Hepatocyte (in vitro differentiated cells): Measurements from ENCODE around the gene CASR. TPM values are rescaled to one million over a fixed set of nuclear protein-coding genes. Genes with fewer than 3 reads are reported as not detected.

Experiments
- DNase-seq: peaks from one replicate; pipeline ENCODE4 v3.0.0-alpha.2; 2016; ENCODE audit warnings: low spot score
- H2AFZ ChIP-seq: fragments of 200-600 bp; sonication (generic); 2 replicates; pipeline ENCODE4 v1.6.0; 2016; ENCODE audit warnings: antibody characterized with exemption, mild to moderate bottlenecking
- H3K27ac ChIP-seq: fragments of 200-600 bp; sonication (generic); 2 replicates; pipeline ENCODE4 v1.5.1; 2016; ENCODE audit warnings: mild to moderate bottlenecking
- H3K27me3 ChIP-seq: fragments of 200-600 bp; sonication (generic); 2 replicates; pipeline ENCODE4 v1.6.1; 2016
- H3K36me3 ChIP-seq: fragments of 200-600 bp; sonication (generic); replicated peaks from 2 replicates; pipeline ENCODE4 v1.5.1; 2016; ENCODE audit warnings: low read depth; ENCODE audit not compliant: insufficient read depth
- H3K4me1 ChIP-seq: fragments of 200-600 bp; sonication (generic); 2 replicates; pipeline ENCODE4 v1.5.1; 2016; ENCODE audit warnings: mild to moderate bottlenecking, moderate library complexity; ENCODE audit not compliant: insufficient read depth
- H3K4me2 ChIP-seq: fragments of 200-600 bp; sonication (generic); 2 replicates; pipeline ENCODE4 v1.6.0; 2016
- H3K4me3 ChIP-seq: fragments of 200-600 bp; sonication (generic); 2 replicates; pipeline ENCODE4 v1.5.1; 2016; ENCODE audit warnings: mild to moderate bottlenecking
- H3K79me2 ChIP-seq: fragments of 200-600 bp; sonication (generic); 2 replicates; pipeline ENCODE4 v1.6.0; 2017; ENCODE audit warnings: mild to moderate bottlenecking
- H3K9me2 ChIP-seq: fragments of 200-600 bp; sonication (generic); replicated peaks from 2 replicates; pipeline ENCODE4 v1.6.0; 2017; ENCODE audit warnings: mild to moderate bottlenecking; ENCODE audit not compliant: insufficient read depth
- H3K9me3 ChIP-seq: fragments of 200-600 bp; sonication (generic); 2 replicates; pipeline ENCODE4 v1.5.1; 2016; ENCODE audit warnings: low read depth, mild to moderate bottlenecking
- H4K20me1 ChIP-seq: fragments of 200-600 bp; sonication (generic); 2 replicates; pipeline ENCODE4 v1.6.0; 2016; ENCODE audit warnings: mild to moderate bottlenecking; ENCODE audit not compliant: insufficient read depth, poor library complexity, severe bottlenecking
- CTCF ChIP-seq: fragments of 200-600 bp; sonication (generic); IDR thresholded peaks from 2 replicates; pipeline ENCODE4 v1.5.1; 2016; ENCODE audit warnings: antibody characterized with exemption, mild to moderate bottlenecking; ENCODE audit not compliant: poor library complexity
- EZH2 ChIP-seq: fragments of 200-600 bp; sonication (generic); IDR thresholded peaks from 2 replicates; pipeline ENCODE4 v1.6.1; 2016; ENCODE audit warnings: antibody characterized with exemption, mild to moderate bottlenecking, borderline replicate concordance
- EZH2phosphoT487 ChIP-seq: fragments of 200-600 bp; sonication (generic); IDR thresholded peaks from one replicate; pipeline ENCODE4 v1.6.1; 2018; ENCODE audit warnings: antibody characterized with exemption, mild to moderate bottlenecking, low read depth, moderate library complexity; ENCODE audit not compliant: unreplicated experiment, severe bottlenecking
- WGBS: methylation state at CpG from one replicate; pipeline ENCODE4 v1.1.6; 2016; ENCODE audit warnings: low lambda C conversion rate; ENCODE audit errors: missing lambda C conversion rate; 5-methylcytosine and 5-hydroxymethylcytosine counted together
- polyA plus RNA-seq: library from polyadenylated mRNA; unstranded; fragments of >200 nt; fragmentation: Nextera tagmentation; extraction: Ambion mirVana; gene quantifications from 2 replicates; pipeline ENCODE4 v1.2.1, GENCODE V29; 2016
- total RNA-seq: library from RNA; depleted of rRNA; stranded (reverse); fragments of >200 nt; gene quantifications from 2 replicates; pipeline ENCODE4 v1.2.3, GENCODE V29; 2014

CASR gene
- total and polyA plus RNA-seq, 2 experiments from 2014 or later: 0.18 to 0.37 TPM

DNA sequence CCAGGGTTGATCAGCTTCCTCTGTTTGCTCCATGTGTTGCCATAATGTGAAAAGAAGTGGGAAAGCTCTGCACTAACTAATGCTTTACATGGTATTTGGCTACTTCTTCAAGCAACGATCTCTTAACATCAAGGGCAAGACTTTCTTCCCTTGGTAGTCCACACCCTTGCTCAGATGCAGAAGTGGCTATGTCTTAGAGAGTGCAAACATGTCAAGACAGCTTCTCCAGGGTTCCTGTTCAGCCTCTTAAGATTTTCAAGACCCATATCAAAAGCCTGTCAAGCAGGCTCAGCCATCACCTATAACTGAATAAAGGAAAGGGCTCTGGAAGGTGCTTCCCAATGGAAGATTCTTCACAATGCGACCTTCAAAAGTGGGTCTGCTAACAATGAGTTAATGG, 76.7 kb downstream of the CASR start:
- Histone ChIP-seq H3K4me3 (no peak overlapping the region), H3K9me2 (no peaks in the 10 kb centered on the region), H3K79me2 (no peaks in the 10 kb centered on the region), H3K27ac (no peak overlapping the region), H3K9me3 (no peaks in the 10 kb centered on the region), H3K4me2 (no peak overlapping the region), H3K27me3 (no peaks in the 10 kb centered on the region), H4K20me1 (no peaks in the 10 kb centered on the region), H3K4me1 (no peaks in the 10 kb centered on the region), H2AFZ (no peak overlapping the region), H3K36me3 (no peaks in the 10 kb centered on the region)
- DNase-seq: no peak
- WGBS: 77% methylated on average over 2 of the region's 2 CpGs
- no peak for TF ChIP-seq EZH2phosphoT487
- no peak for TF ChIP-seq EZH2
- TF ChIP-seq CTCF: no peak

GRCh38 chr3:122263058-122263457, 79.6 kb downstream of the CASR start:
- Histone ChIP-seq H3K27me3 (no peaks in the 10 kb centered on the region), H3K79me2 (no peaks in the 10 kb centered on the region), H3K9me3 (no peaks in the 10 kb centered on the region), H3K9me2 (no peaks in the 10 kb centered on the region), H4K20me1 (no peaks in the 10 kb centered on the region), H3K27ac (no peak overlapping the region), H3K36me3 (no peaks in the 10 kb centered on the region), H3K4me1 (no peaks in the 10 kb centered on the region), H3K4me2 (no peak overlapping the region), H2AFZ (no peak overlapping the region), H3K4me3 (no peak overlapping the region)
- 79% methylated on average over 2 of the region's 2 CpGs for WGBS
- no peak for DNase-seq
- TF ChIP-seq EZH2phosphoT487: no peak
- TF ChIP-seq EZH2: no peak
- TF ChIP-seq CTCF: no peak

GRCh38 chr3:122263974-122264588, 80.6 kb downstream of the CASR start:
- H3K4me3 ChIP-seq: no peak overlapping the region
- no peaks in the 10 kb centered on the region for H3K36me3 ChIP-seq
- TF ChIP-seq CTCF (no peak), EZH2phosphoT487 (no peak), EZH2 (no peak)
- H3K4me2 ChIP-seq: no peak overlapping the region
- H3K9me2 ChIP-seq: no peaks in the 10 kb centered on the region
- no peaks in the 10 kb centered on the region for H3K79me2 ChIP-seq
- H3K27me3 ChIP-seq: no peaks in the 10 kb centered on the region
- no peak overlapping the region for H3K27ac ChIP-seq
- H2AFZ ChIP-seq: no peak overlapping the region
- DNase-seq: no peak
- no peaks in the 10 kb centered on the region for H3K4me1 ChIP-seq
- H3K9me3 ChIP-seq: no peaks in the 10 kb centered on the region
- H4K20me1 ChIP-seq: no peaks in the 10 kb centered on the region

- Histone ChIP-seq H2AFZ (no peak overlapping the region), H3K27me3 (no peaks in the 10 kb centered on the region), H3K9me3 (no peaks in the 10 kb centered on the region), H3K27ac (no peak overlapping the region), H3K4me2 (no peak overlapping the region), H3K4me1 (no peaks in the 10 kb centered on the region), H3K36me3 (no peaks in the 10 kb centered on the region), H4K20me1 (no peaks in the 10 kb centered on the region), H3K9me2 (no peaks in the 10 kb centered on the region), H3K4me3 (no peak overlapping the region), H3K79me2 (no peaks in the 10 kb centered on the region)
- 74% methylated on average over 3 of the region's 3 CpGs for WGBS
- DNase-seq: no peak
- no peak for TF ChIP-seq EZH2
- peak; percentile 3 for TF ChIP-seq CTCF
Observed at GRCh38 chr3:122265957-122266356, 82.5 kb downstream of the CASR start.
